Measurements from ENCODE around the gene RAB4A. TPM values are rescaled to one million over a fixed set of nuclear protein-coding genes. Genes with fewer than 3 reads are reported as not detected.

The RAB4A gene
- total RNA-seq, 2 experiments from 2014 or later = 26.7 to 28.7 TPM

GRCh38 chr1:229264068-229264467 lies 6.8 kb upstream of the RAB4A start:
- no peak overlapping the region for H3K4me3 ChIP-seq (ENCODE audit: low read length)
- H3K4me3 Mint-ChIP-seq = no peak overlapping the region
- H3K36me3 Mint-ChIP-seq (ENCODE audit: low read depth) = no peaks in the 10 kb centered on the region
- ChIA-PET CTCF (no interaction called here), POLR2A (no interaction called here)
- ATAC-seq (ENCODE audit: poor library complexity) = no peak
- H3K4me1 ChIP-seq (ENCODE audit: insufficient read depth, low read length) = peaks cover 1% of the 10 kb centered on the region
- H3K27ac Mint-ChIP-seq = no peak overlapping the region
- peaks cover under 1% of the 10 kb centered on the region for H3K4me1 Mint-ChIP-seq (ENCODE audit: low read depth)
- peaks cover 0 to 4% of the 10 kb centered on the region in 2 experiments for H3K9me3 ChIP-seq (ENCODE audit: control insufficient read depth in 1 of 2, insufficient read depth in 1 of 2, low read length in 2 of 2)
- H3K27me3 ChIP-seq (ENCODE audit: control insufficient read depth in 1 of 2, insufficient read depth in 2 of 2, low read length in 2 of 2) = no peaks in the 10 kb centered on the region
- TF ChIP-seq CTCF (IDR thresholded peaks at IDR 0.05) = no peak
- intact Hi-C loops (cut with DNase I, micrococcal nuclease) = no loop called here
- H3K27me3 Mint-ChIP-seq = no peaks in the 10 kb centered on the region
- H3K27ac ChIP-seq (ENCODE audit: low read depth in 1 of 2, low read length in 2 of 2) = no peak overlapping the region
- no peak for DNase-seq
- no peaks in the 10 kb centered on the region for H3K36me3 ChIP-seq (ENCODE audit: insufficient read depth, low read length)
- H3K9me3 Mint-ChIP-seq = peaks cover 6% of the 10 kb centered on the region

GRCh38 chr1:229264487-229264886 lies 6.4 kb upstream of the RAB4A start:
- no peak for TF ChIP-seq CTCF (IDR thresholded peaks at IDR 0.05)
- ATAC-seq (ENCODE audit: poor library complexity) (no peak), DNase-seq (no peak)
- ChIA-PET CTCF (no interaction called here), POLR2A (no interaction called here)
- H3K9me3 Mint-ChIP-seq = peaks cover 6% of the 10 kb centered on the region
- no peak overlapping the region for H3K27ac Mint-ChIP-seq
- no peak overlapping the region for H3K4me3 ChIP-seq (ENCODE audit: low read length)
- H3K27me3 ChIP-seq (ENCODE audit: control insufficient read depth in 1 of 2, insufficient read depth in 2 of 2, low read length in 2 of 2) = no peaks in the 10 kb centered on the region
- H3K9me3 ChIP-seq (ENCODE audit: control insufficient read depth in 1 of 2, insufficient read depth in 1 of 2, low read length in 2 of 2) = peaks cover 0 to 4% of the 10 kb centered on the region in 2 experiments
- H3K27ac ChIP-seq (ENCODE audit: low read depth in 1 of 2, low read length in 2 of 2) = no peak overlapping the region
- no peaks in the 10 kb centered on the region for H3K27me3 Mint-ChIP-seq
- H3K4me3 Mint-ChIP-seq = no peak overlapping the region
- no peaks in the 10 kb centered on the region for H3K4me1 ChIP-seq (ENCODE audit: insufficient read depth, low read length)
- no peaks in the 10 kb centered on the region for H3K36me3 ChIP-seq (ENCODE audit: insufficient read depth, low read length)
- no peaks in the 10 kb centered on the region for H3K36me3 Mint-ChIP-seq (ENCODE audit: low read depth)
- H3K4me1 Mint-ChIP-seq (ENCODE audit: low read depth) = no peaks in the 10 kb centered on the region
- intact Hi-C loops (cut with DNase I, micrococcal nuclease) = no loop called here

- no peaks in the 10 kb centered on the region for H3K27me3 Mint-ChIP-seq
- H3K36me3 Mint-ChIP-seq (ENCODE audit: low read depth) = peaks cover 1% of the 10 kb centered on the region
- ATAC-seq (ENCODE audit: poor library complexity) = no peak
- H3K4me3 Mint-ChIP-seq = no peak overlapping the region
- POLR2A ChIA-PET = no interaction called here
- intact Hi-C loops (cut with DNase I, micrococcal nuclease) = no loop called here
- Histone ChIP-seq H3K36me3 (ENCODE audit: insufficient read depth, low read length) (no peaks in the 10 kb centered on the region), H3K27ac (ENCODE audit: low read depth in 1 of 2, low read length in 2 of 2) (no peak overlapping the region), H3K27me3 (ENCODE audit: control insufficient read depth in 1 of 2, insufficient read depth in 2 of 2, low read length in 2 of 2) (no peaks in the 10 kb centered on the region), H3K9me3 (ENCODE audit: control insufficient read depth in 1 of 2, insufficient read depth in 1 of 2, low read length in 2 of 2) (peaks cover 0 to 10% of the 10 kb centered on the region in 2 experiments), H3K4me1 (ENCODE audit: insufficient read depth, low read length) (peaks cover 6% of the 10 kb centered on the region), H3K4me3 (ENCODE audit: low read length) (no peak overlapping the region)
- no peaks in the 10 kb centered on the region for H3K4me1 Mint-ChIP-seq (ENCODE audit: low read depth)
- DNase-seq = no peak
- H3K27ac Mint-ChIP-seq = no peak overlapping the region
- TF ChIP-seq CTCF (IDR thresholded peaks at IDR 0.05) = no peak
- peaks cover 6% of the 10 kb centered on the region for H3K9me3 Mint-ChIP-seq
- CTCF ChIA-PET = interaction anchor here (1.6 to 1.7 kb wide), 2 partner anchors 7 to 11 kb away, joined by 4 read pairs; no protein-coding TSS in a partner anchor
These were observed 4.6 kb upstream of the RAB4A start for GRCh38 chr1:229266274-229266673.
